Liver (tissue), 9 donors: ENCODE measurements around the gene ATXN7L1. TPM values are rescaled to one million over a fixed set of nuclear protein-coding genes. Genes with fewer than 3 reads are reported as not detected.

Experiments
- DNase-seq: peaks from one replicate; pipeline ENCODE4 v3.0.0-alpha.2; 2017; ENCODE audit warnings: low spot score
- H3K27ac ChIP-seq, 2 donors: one replicate each; pipeline ENCODE4 v1.7.0; 2013; ENCODE audit warnings: inconsistent platforms in 2 of 2, low read length in 2 of 2, control low read depth in 1 of 2, low read depth in 1 of 2, mild to moderate bottlenecking in 1 of 2
- H3K27me3 ChIP-seq, 4 donors: one replicate each; pipeline versions ENCODE4 v1.6.1 to v1.7.0; 2013; ENCODE audit warnings: low read length in 3 of 4, inconsistent platforms in 1 of 4, mild to moderate bottlenecking in 1 of 4, moderate library complexity in 1 of 4; ENCODE audit not compliant: control insufficient read depth in 4 of 4, insufficient read depth in 4 of 4
- H3K36me3 ChIP-seq, 4 donors: one replicate each; pipeline versions ENCODE4 v1.6.1 to v1.7.0; 2013; ENCODE audit warnings: low read length in 3 of 4, mild to moderate bottlenecking in 3 of 4, low read depth in 1 of 4, moderate library complexity in 1 of 4; ENCODE audit not compliant: control insufficient read depth in 4 of 4, insufficient read depth in 3 of 4
- H3K4me1 ChIP-seq, 4 donors: one replicate each; pipeline versions ENCODE4 v1.6.1 to v1.7.0; 2013; ENCODE audit warnings: low read length in 3 of 4, mild to moderate bottlenecking in 3 of 4, moderate library complexity in 1 of 4; ENCODE audit not compliant: control insufficient read depth in 4 of 4, insufficient read depth in 4 of 4
- H3K4me3 ChIP-seq, 3 donors: one replicate each; pipeline versions ENCODE4 v1.6.1 to v1.7.0; 2013; ENCODE audit warnings: low read length in 3 of 3, control low read depth in 1 of 3, low read depth in 1 of 3, mild to moderate bottlenecking in 1 of 3
- H3K9ac ChIP-seq, 2 donors: one replicate each; pipeline ENCODE4 v1.7.0; 2013; ENCODE audit warnings: low read length in 2 of 2, mild to moderate bottlenecking in 2 of 2, moderate library complexity in 2 of 2, control low read depth in 1 of 2, low read depth in 1 of 2
- H3K9me3 ChIP-seq, 4 donors: one replicate each; pipeline versions ENCODE4 v1.6.1 to v1.7.0; 2013; ENCODE audit warnings: low read length in 3 of 4; ENCODE audit not compliant: control insufficient read depth in 4 of 4
- ATF3 ChIP-seq: IDR thresholded peaks from 2 replicates; pipeline ENCODE4 v1.6.1; 2016; ENCODE audit warnings: antibody characterized with exemption
- CTCF ChIP-seq: fragments of 150-350 bp; IDR thresholded peaks from 2 replicates; pipeline ENCODE4 v1.5.1; 2017; ENCODE audit warnings: improper control_type of control experiment, low read depth, low read length; ENCODE audit not compliant: missing input control
- EGR1 ChIP-seq, 2 donors: IDR thresholded peaks; 2 replicates each; pipeline ENCODE4 v1.6.1; 2016 to 2018; ENCODE audit warnings: antibody characterized with exemption in 2 of 2, low read depth in 2 of 2
- FOXA1 ChIP-seq: IDR thresholded peaks from 2 replicates; pipeline ENCODE4 v1.6.1; 2016; ENCODE audit warnings: antibody characterized with exemption
- FOXA2 ChIP-seq: IDR thresholded peaks from 2 replicates; pipeline ENCODE4 v1.6.1; 2016; ENCODE audit warnings: antibody characterized with exemption
- GABPA ChIP-seq, 2 donors: IDR thresholded peaks in 1 of 2; conservative IDR thresholded peaks in 1 of 2; 2 replicates each; pipeline ENCODE4 v1.6.1; 2016; ENCODE audit warnings: antibody characterized with exemption in 2 of 2, mild to moderate bottlenecking in 1 of 2, moderate library complexity in 1 of 2
- HNF4A ChIP-seq, 2 donors: conservative IDR thresholded peaks; 2 replicates each; pipeline ENCODE4 v1.6.1; 2016; ENCODE audit warnings: antibody characterized with exemption in 2 of 2, mild to moderate bottlenecking in 2 of 2
- HNF4G ChIP-seq: IDR thresholded peaks from 2 replicates; pipeline ENCODE4 v1.6.1; 2016; ENCODE audit warnings: antibody characterized with exemption
- JUND ChIP-seq, 2 donors: IDR thresholded peaks; 2 replicates each; pipeline ENCODE4 v1.6.1; 2016; ENCODE audit warnings: antibody characterized with exemption in 2 of 2
- MAX ChIP-seq: IDR thresholded peaks from 2 replicates; pipeline ENCODE4 v1.6.1; 2016; ENCODE audit warnings: antibody characterized with exemption
- NR2F2 ChIP-seq: IDR thresholded peaks from 2 replicates; pipeline ENCODE4 v1.6.1; 2016; ENCODE audit warnings: antibody characterized with exemption
- RAD21 ChIP-seq, 2 donors: IDR thresholded peaks; 2 replicates each; pipeline ENCODE4 v1.6.1; 2016; ENCODE audit warnings: antibody characterized with exemption in 2 of 2, mild to moderate bottlenecking in 2 of 2
- REST ChIP-seq: IDR thresholded peaks from 2 replicates; pipeline ENCODE4 v1.6.1; 2016; ENCODE audit warnings: antibody characterized with exemption, mild to moderate bottlenecking
- SP1 ChIP-seq: IDR thresholded peaks from 2 replicates; pipeline ENCODE4 v1.6.1; 2018; ENCODE audit warnings: antibody characterized with exemption, mild to moderate bottlenecking
- TAF1 ChIP-seq: conservative IDR thresholded peaks from 2 replicates; pipeline ENCODE4 v1.6.1; 2016; ENCODE audit warnings: antibody characterized with exemption, mild to moderate bottlenecking
- YY1 ChIP-seq: IDR thresholded peaks from 2 replicates; pipeline ENCODE4 v1.6.1; 2016; ENCODE audit warnings: antibody characterized with exemption, mild to moderate bottlenecking
- ZBTB33 ChIP-seq: IDR thresholded peaks from 2 replicates; pipeline ENCODE4 v1.6.1; 2016; ENCODE audit warnings: antibody characterized with exemption
- WGBS: extraction: QIAGEN DNeasy Blood & Tissue Kit; methylation state at CpG from one replicate; pipeline ENCODE4 v1.1.7; 2013; 5-methylcytosine and 5-hydroxymethylcytosine counted together
- polyA plus RNA-seq, 2 donors: library from polyadenylated mRNA; stranded (reverse) in 1 of 2; unstranded in 1 of 2; fragments of 200-250 nt in 1 of 2; fragments of >200 nt in 1 of 2; fragmentation: Nextera tagmentation in 1 of 2; extraction: Ambion mirVana in 1 of 2; gene quantifications; one replicate each; pipeline versions ENCODE4 v1.2.1 to v1.2.3, GENCODE V29; 2013 to 2015
- total RNA-seq, 2 donors: library from RNA; depleted of rRNA; stranded (reverse); fragments of >200 nt; gene quantifications; one replicate each; pipeline ENCODE4 v1.2.3, GENCODE V29; 2014
- donor health status: healthy.
- donor health status: healthy.
- donor health status: healthy.
- donor health status: healthy.
- donor health status: healthy.

The ATXN7L1 gene
- total and polyA plus RNA-seq, 4 donors, result 2.1 to 7.4 (median 5.3) TPM

DNA sequence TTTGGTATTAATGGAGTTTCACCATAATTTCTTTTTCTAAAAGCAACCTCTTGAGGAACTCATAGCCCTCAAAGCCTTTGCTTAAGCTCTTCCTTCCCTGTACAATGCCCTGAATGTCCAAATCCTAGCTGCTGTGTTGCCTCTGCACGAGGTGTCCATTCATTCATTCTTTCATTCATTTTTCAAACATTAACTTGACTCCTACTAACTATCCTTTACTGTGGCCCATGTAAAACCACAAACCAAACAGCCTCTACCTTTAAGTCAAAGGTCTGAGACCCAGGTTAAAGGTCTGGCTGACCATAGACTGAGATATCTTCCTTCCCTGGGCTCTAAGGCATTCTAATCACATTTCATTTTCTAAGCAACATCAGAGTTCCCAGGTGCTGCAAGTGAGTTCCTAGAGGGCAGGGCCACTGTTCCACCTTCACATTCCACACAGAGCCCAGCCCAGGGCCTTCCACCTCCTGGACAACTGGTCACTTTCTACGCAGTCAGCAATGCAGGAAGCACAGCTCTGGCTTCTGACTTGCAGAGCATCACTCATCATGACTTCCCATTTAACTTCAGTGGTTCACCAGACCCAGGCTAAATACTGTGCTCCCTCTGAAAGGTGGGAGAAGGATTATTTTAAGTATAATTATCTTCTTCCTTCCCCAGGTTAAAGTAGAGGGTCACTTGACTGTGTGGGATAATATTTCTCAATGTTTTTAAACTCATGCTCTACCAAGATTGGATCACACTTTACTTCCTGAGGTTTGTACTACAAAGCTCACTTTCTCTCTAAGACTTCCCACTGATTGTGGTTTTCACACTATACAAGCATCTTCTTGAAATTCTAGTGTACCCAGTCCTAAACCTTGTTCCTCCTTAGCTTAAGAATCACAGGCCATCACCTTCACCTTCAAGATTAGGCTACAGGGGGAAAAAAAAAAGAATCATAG is 19.1 kb downstream of the ATXN7L1 start:
- Histone ChIP-seq H3K4me3 (no peak overlapping the region), H3K27ac (no peak overlapping the region), H3K4me1 (no peaks in the 10 kb centered on the region), H3K9ac (no peak overlapping the region), H3K27me3 (no peaks in the 10 kb centered on the region), H3K9me3 (no peaks in the 10 kb centered on the region), H3K36me3 (no peaks in the 10 kb centered on the region)
- DNase-seq, result no peak
- WGBS, result 78% methylated on average over 2 of the region's 2 CpGs
- TF ChIP-seq YY1 (no peak), MAX (no peak), RAD21 (IDR thresholded peaks at IDR 0.05) (no peak), HNF4G (no peak), ATF3 (no peak), EGR1 (IDR thresholded peaks at IDR 0.05; ENCODE audit: low read depth in 2 of 2) (no peak), HNF4A (conservative IDR thresholded peaks at IDR 0.05) (no peak), REST (no peak), TAF1 (no peak), FOXA2 (no peak), NR2F2 (no peak), GABPA (IDR thresholded peaks at IDR 0.05 in 1 of 2, conservative IDR thresholded peaks at IDR 0.05 in 1 of 2) (no peak), JUND (IDR thresholded peaks at IDR 0.05) (no peak), CTCF (no peak), SP1 (no peak), FOXA1 (no peak), ZBTB33 (no peak)
